ENCODE results near the gene RSRC1.

The RSRC1 gene

DNA sequence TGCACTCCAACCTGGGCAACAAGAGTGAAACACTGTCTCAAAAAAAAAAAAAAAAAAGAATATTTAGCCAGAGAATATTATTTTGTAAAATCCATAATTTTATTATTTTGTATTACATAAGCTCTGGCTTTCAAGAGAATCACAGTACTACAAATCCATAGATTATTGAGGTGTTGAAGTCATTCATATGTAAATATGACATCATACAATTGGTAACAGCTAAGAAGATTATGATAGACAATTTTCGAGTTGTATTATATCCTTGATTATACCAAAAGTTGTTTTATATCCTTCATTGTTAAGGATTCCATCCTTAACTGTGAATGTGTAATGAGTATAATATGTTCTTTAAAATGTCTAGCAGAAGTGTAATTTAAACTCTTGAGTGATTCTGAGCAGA, 464.8 kb downstream of the RSRC1 start:
- DNase-seq (ENCODE audit: low read depth in 2 of 2): no peak

- no peak for DNase-seq (ENCODE audit: low read depth in 2 of 2)
These were observed 480.3 kb downstream of the RSRC1 start for GRCh38 chr3:158590223-158590622.

Data from activated CD4-positive, alpha-beta T cell treated with anti-CD3 and anti-CD28 coated beads for 24 hours (primary cell).